ENCODE measurements around the gene WIPF3.

GRCh38 chr7:29854257-29854938 is 48.1 kb downstream of the WIPF3 start:
- TF ChIP-seq ATF3 (IDR thresholded peaks at IDR 0.05): no peak
- TF ChIP-seq, protein P1, sequence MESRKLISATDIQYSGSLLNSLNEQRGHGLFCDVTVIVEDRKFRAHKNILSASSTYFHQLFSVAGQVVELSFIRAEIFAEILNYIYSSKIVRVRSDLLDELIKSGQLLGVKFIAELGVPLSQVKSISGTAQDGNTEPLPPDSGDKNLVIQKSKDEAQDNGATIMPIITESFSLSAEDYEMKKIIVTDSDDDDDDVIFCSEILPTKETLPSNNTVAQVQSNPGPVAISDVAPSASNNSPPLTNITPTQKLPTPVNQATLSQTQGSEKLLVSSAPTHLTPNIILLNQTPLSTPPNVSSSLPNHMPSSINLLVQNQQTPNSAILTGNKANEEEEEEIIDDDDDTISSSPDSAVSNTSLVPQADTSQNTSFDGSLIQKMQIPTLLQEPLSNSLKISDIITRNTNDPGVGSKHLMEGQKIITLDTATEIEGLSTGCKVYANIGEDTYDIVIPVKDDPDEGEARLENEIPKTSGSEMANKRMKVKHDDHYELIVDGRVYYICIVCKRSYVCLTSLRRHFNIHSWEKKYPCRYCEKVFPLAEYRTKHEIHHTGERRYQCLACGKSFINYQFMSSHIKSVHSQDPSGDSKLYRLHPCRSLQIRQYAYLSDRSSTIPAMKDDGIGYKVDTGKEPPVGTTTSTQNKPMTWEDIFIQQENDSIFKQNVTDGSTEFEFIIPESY (IDR thresholded peaks at IDR 0.05): no peak
- no peak for TF ChIP-seq TAF1 (conservative IDR thresholded peaks at IDR 0.05)
- TF ChIP-seq, protein P2, sequence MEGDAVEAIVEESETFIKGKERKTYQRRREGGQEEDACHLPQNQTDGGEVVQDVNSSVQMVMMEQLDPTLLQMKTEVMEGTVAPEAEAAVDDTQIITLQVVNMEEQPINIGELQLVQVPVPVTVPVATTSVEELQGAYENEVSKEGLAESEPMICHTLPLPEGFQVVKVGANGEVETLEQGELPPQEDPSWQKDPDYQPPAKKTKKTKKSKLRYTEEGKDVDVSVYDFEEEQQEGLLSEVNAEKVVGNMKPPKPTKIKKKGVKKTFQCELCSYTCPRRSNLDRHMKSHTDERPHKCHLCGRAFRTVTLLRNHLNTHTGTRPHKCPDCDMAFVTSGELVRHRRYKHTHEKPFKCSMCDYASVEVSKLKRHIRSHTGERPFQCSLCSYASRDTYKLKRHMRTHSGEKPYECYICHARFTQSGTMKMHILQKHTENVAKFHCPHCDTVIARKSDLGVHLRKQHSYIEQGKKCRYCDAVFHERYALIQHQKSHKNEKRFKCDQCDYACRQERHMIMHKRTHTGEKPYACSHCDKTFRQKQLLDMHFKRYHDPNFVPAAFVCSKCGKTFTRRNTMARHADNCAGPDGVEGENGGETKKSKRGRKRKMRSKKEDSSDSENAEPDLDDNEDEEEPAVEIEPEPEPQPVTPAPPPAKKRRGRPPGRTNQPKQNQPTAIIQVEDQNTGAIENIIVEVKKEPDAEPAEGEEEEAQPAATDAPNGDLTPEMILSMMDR (IDR thresholded peaks at IDR 0.05; ENCODE audit: low read depth, low read length, missing input control): no peak
- no peak for TF ChIP-seq RAD21 (IDR thresholded peaks at IDR 0.05)
- TF ChIP-seq REST (IDR thresholded peaks at IDR 0.05): no peak
- no peak for TF ChIP-seq EGR1 (IDR thresholded peaks at IDR 0.05; ENCODE audit: low read depth in 2 of 2)
- TF ChIP-seq NR2F2 (IDR thresholded peaks at IDR 0.05): no peak

Data from liver (tissue), 3 donors.